CD4-positive, alpha-beta T cell (primary cell): ENCODE results near the gene GTF2IRD1. TPM values are rescaled to one million over a fixed set of nuclear protein-coding genes. Genes with fewer than 3 reads are reported as not detected.

Experiments used
- ATAC-seq: fragments of 200-7000 bp; cut with Tn5 transposase; one replicate; pipeline ENCODE4 v1.10.0; 2022; ENCODE audit warnings: mild to moderate bottlenecking; ENCODE audit not compliant: poor library complexity
- CTCF ChIA-PET: fragments of 350-600 bp; sonication (Branson Sonifier 250); formaldehyde crosslinking; loops from one replicate; lab custom pipeline; 2021; ENCODE audit warnings: antibody characterized with exemption, inconsistent platforms; lab: Charles Lee
- POLR2A ChIA-PET: fragments of 350-600 bp; sonication (Branson Sonifier 250); formaldehyde crosslinking; loops from one replicate; lab custom pipeline; 2021; ENCODE audit warnings: antibody characterized with exemption, inconsistent platforms; lab: Charles Lee
- DNase-seq, 14 experiments: peaks; one replicate each; pipeline ENCODE4 v3.0.0-alpha.2; 2013 to 2020; ENCODE audit warnings: mixed read lengths in 2 of 14
- H3K27ac ChIP-seq, 2 donors: one replicate each; pipeline versions ENCODE4 v1.5.1 to v1.7.0; 2013; ENCODE audit warnings: low read length in 2 of 2, low read depth in 1 of 2, mild to moderate bottlenecking in 1 of 2
- H3K27me3 ChIP-seq, 2 experiments: 1 replicate in 1 of 2; 2 replicates in 1 of 2; pipeline versions ENCODE4 v1.6.1 to v1.7.0; 2013; ENCODE audit warnings: low read length in 2 of 2, control low read depth in 1 of 2, mild to moderate bottlenecking in 1 of 2, moderate library complexity in 1 of 2; ENCODE audit not compliant: insufficient read depth in 2 of 2, control insufficient read depth in 1 of 2
- H3K36me3 ChIP-seq: one replicate; pipeline ENCODE4 v1.6.1; 2013; ENCODE audit warnings: low read length, control low read depth; ENCODE audit not compliant: insufficient read depth
- H3K4me1 ChIP-seq: one replicate; pipeline ENCODE4 v1.6.1; 2013; ENCODE audit warnings: low read length, control low read depth; ENCODE audit not compliant: insufficient read depth
- H3K4me3 ChIP-seq: one replicate; pipeline ENCODE4 v1.5.1; 2013; ENCODE audit warnings: mild to moderate bottlenecking, low read length, moderate library complexity
- H3K9me3 ChIP-seq, 2 experiments: 1 replicate in 1 of 2; 2 replicates in 1 of 2; pipeline versions ENCODE4 v1.6.1 to v1.7.0; 2013; ENCODE audit warnings: low read length in 2 of 2, mild to moderate bottlenecking in 2 of 2, control low read depth in 1 of 2, moderate library complexity in 1 of 2; ENCODE audit not compliant: control insufficient read depth in 1 of 2, insufficient read depth in 1 of 2
- H3K27ac Mint-ChIP-seq: one replicate; pipeline ENCODE4 v1.8.0; 2020; ENCODE audit warnings: mixed read lengths
- H3K27me3 Mint-ChIP-seq: one replicate; pipeline ENCODE4 v1.8.0; 2021; ENCODE audit warnings: mixed read lengths
- H3K36me3 Mint-ChIP-seq: one replicate; pipeline ENCODE4 v1.8.0; 2021; ENCODE audit warnings: low read depth, mixed read lengths
- H3K4me1 Mint-ChIP-seq: one replicate; pipeline ENCODE4 v1.8.0; 2021; ENCODE audit warnings: low read depth, mixed read lengths
- H3K4me3 Mint-ChIP-seq: one replicate; pipeline ENCODE4 v1.8.0; 2020; ENCODE audit warnings: mild to moderate bottlenecking, mixed read lengths
- H3K9me3 Mint-ChIP-seq: one replicate; pipeline ENCODE4 v1.8.0; 2020; ENCODE audit warnings: mixed read lengths
- intact Hi-C, 2 experiments: fragments of 100-400 bp; cut with DNase I in 1 of 2; cut with micrococcal nuclease in 1 of 2; formaldehyde crosslinking; loops; one replicate each; pipeline versions ENCODE4 v1.15.1 to v1.9.0; 2023 to 2025; cut with DNase I, micrococcal nuclease
- total RNA-seq, 174 experiments: library from RNA in 2 of 174; stranded (reverse) in 2 of 174; gene quantifications; one replicate each; pipeline ENCODE4 v1.2.3 and lab custom pipeline; 2021 to 2026
- TF ChIP-seq, protein P1 (sequence below): fragments of 200-600 bp; IDR thresholded peaks from one replicate; pipeline ENCODE4 v1.8.0; 2022; ENCODE audit warnings: antibody characterized with exemption, mild to moderate bottlenecking

GTF2IRD1 gene
- total RNA-seq, 2 experiments from 2014 or later, result 0.74 to 1.2 TPM

GRCh38 chr7:74476626-74477025 lies 22.9 kb downstream of the GTF2IRD1 start:
- Histone ChIP-seq H3K4me1 (no peaks in the 10 kb centered on the region), H3K9me3 (no peaks in the 10 kb centered on the region), H3K27ac (no peak overlapping the region), H3K27me3 (peaks cover 6 to 7% of the 10 kb centered on the region in 2 experiments), H3K4me3 (no peak overlapping the region), H3K36me3 (no peaks in the 10 kb centered on the region)
- Mint-ChIP-seq H3K27me3 (peaks cover 4% of the 10 kb centered on the region), H3K4me3 (no peak overlapping the region), H3K4me1 (no peaks in the 10 kb centered on the region), H3K36me3 (no peaks in the 10 kb centered on the region), H3K9me3 (no peaks in the 10 kb centered on the region), H3K27ac (no peak overlapping the region)
- intact Hi-C loops, result no loop called here
- ChIA-PET CTCF (no interaction called here), POLR2A (no interaction called here)
- ATAC-seq, result no peak
- DNase-seq, result no peak
- TF ChIP-seq, protein P1, sequence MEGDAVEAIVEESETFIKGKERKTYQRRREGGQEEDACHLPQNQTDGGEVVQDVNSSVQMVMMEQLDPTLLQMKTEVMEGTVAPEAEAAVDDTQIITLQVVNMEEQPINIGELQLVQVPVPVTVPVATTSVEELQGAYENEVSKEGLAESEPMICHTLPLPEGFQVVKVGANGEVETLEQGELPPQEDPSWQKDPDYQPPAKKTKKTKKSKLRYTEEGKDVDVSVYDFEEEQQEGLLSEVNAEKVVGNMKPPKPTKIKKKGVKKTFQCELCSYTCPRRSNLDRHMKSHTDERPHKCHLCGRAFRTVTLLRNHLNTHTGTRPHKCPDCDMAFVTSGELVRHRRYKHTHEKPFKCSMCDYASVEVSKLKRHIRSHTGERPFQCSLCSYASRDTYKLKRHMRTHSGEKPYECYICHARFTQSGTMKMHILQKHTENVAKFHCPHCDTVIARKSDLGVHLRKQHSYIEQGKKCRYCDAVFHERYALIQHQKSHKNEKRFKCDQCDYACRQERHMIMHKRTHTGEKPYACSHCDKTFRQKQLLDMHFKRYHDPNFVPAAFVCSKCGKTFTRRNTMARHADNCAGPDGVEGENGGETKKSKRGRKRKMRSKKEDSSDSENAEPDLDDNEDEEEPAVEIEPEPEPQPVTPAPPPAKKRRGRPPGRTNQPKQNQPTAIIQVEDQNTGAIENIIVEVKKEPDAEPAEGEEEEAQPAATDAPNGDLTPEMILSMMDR, result no peak

- TF ChIP-seq, protein P1, result no peak
- H3K36me3 ChIP-seq, result no peaks in the 10 kb centered on the region
- no peaks in the 10 kb centered on the region for H3K9me3 Mint-ChIP-seq
- no peaks in the 10 kb centered on the region for H3K4me1 ChIP-seq
- no peak overlapping the region for H3K27ac Mint-ChIP-seq
- ChIA-PET CTCF (no interaction called here), POLR2A (interaction anchor here (0.6 kb wide), 1 partner anchor 9 kb away, joined by 5 read pairs; no protein-coding TSS in a partner anchor)
- ATAC-seq, result no peak
- no peaks in the 10 kb centered on the region for H3K36me3 Mint-ChIP-seq
- no peaks in the 10 kb centered on the region for H3K9me3 ChIP-seq
- H3K4me1 Mint-ChIP-seq, result no peaks in the 10 kb centered on the region
- H3K27me3 Mint-ChIP-seq, result peaks cover 7% of the 10 kb centered on the region
- intact Hi-C loops, result no loop called here
- no peak overlapping the region for H3K4me3 Mint-ChIP-seq
- DNase-seq, result no peak
- no peak overlapping the region for H3K27ac ChIP-seq
- H3K27me3 ChIP-seq, result peaks cover 6 to 7% of the 10 kb centered on the region in 2 experiments
- H3K4me3 ChIP-seq, result no peak overlapping the region
These were observed 25.0 kb downstream of the GTF2IRD1 start for GRCh38 chr7:74478671-74479065.

DNA sequence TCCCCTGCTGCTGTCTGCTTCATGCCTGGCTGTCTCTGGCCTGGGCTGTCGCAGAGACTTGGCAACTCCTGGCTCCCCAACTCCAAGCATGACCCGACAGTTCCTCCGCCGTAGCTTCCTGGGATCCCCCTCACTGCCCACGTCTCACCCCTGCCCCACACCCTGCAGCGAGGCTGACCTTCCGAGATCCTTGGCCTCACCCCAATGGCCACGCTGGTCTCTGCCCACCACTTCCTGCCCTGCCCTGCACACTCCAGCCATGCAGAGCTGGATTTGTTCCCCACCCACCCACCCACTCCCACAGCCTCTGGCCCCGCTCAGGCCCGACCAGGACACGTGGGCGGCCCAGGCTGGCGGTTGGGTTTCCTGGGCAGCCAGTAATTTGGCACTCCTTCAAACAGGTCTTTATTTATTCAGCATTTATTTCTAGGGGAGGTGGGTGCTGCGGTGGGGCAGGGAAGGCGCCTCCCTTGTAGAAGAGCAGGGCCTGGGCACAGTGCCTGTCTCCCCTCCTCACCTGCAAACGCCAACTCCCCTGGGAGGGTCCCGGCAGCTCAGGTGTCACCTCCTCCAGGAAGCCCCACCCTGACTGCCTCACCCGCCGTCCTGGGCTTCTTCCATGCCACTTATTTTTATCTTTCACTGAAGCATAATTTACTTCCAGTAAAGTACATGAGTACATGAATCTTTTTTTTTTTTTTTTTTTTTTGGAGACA lies 25.5 kb downstream of the GTF2IRD1 start:
- Histone ChIP-seq H3K9me3 (no peaks in the 10 kb centered on the region), H3K27me3 (peaks cover 6 to 7% of the 10 kb centered on the region in 2 experiments), H3K4me3 (no peak overlapping the region), H3K4me1 (no peaks in the 10 kb centered on the region), H3K36me3 (no peaks in the 10 kb centered on the region), H3K27ac (no peak overlapping the region)
- H3K9me3 Mint-ChIP-seq, result no peaks in the 10 kb centered on the region
- peaks cover 7% of the 10 kb centered on the region for H3K27me3 Mint-ChIP-seq
- H3K27ac Mint-ChIP-seq, result no peak overlapping the region
- no peak for ATAC-seq
- no peaks in the 10 kb centered on the region for H3K36me3 Mint-ChIP-seq
- POLR2A ChIA-PET, result interaction anchor here (0.6 kb wide), 1 partner anchor 9 kb away, joined by 5 read pairs; no protein-coding TSS in a partner anchor
- CTCF ChIA-PET, result no interaction called here
- H3K4me3 Mint-ChIP-seq, result no peak overlapping the region
- DNase-seq, result no peak
- intact Hi-C loops, result no loop called here
- TF ChIP-seq, protein P1, result no peak
- H3K4me1 Mint-ChIP-seq, result no peaks in the 10 kb centered on the region
